ENCODE measurements around the gene SIVA1.

The SIVA1 gene

GRCh38 chr14:104707608-104708595 is 45.0 kb upstream of the SIVA1 start:
- ChIA-PET CTCF (interaction anchor here (0.7 kb wide), 1 partner anchor 837 kb away, joined by 6 read pairs; no protein-coding TSS in a partner anchor), POLR2A (ENCODE audit: low non-redundant PET) (no interaction called here)
- peak overlapping the region; percentile 63 for H3K27ac ChIP-seq
- DNase-seq (ENCODE audit: low spot score), result no peak
- TF ChIP-seq, protein P1, sequence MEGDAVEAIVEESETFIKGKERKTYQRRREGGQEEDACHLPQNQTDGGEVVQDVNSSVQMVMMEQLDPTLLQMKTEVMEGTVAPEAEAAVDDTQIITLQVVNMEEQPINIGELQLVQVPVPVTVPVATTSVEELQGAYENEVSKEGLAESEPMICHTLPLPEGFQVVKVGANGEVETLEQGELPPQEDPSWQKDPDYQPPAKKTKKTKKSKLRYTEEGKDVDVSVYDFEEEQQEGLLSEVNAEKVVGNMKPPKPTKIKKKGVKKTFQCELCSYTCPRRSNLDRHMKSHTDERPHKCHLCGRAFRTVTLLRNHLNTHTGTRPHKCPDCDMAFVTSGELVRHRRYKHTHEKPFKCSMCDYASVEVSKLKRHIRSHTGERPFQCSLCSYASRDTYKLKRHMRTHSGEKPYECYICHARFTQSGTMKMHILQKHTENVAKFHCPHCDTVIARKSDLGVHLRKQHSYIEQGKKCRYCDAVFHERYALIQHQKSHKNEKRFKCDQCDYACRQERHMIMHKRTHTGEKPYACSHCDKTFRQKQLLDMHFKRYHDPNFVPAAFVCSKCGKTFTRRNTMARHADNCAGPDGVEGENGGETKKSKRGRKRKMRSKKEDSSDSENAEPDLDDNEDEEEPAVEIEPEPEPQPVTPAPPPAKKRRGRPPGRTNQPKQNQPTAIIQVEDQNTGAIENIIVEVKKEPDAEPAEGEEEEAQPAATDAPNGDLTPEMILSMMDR (conservative IDR thresholded peaks at IDR 0.05; ENCODE audit: low read depth), result no peak

- TF ChIP-seq, protein P1 (conservative IDR thresholded peaks at IDR 0.05; ENCODE audit: low read depth), result peak; percentile 95
- ChIA-PET CTCF (interaction anchor here (0.6 to 1.1 kb wide), 9 partner anchors 11 to 110 kb away, joined by 3 to 5 read pairs (median 4); no protein-coding TSS in a partner anchor), POLR2A (ENCODE audit: low non-redundant PET) (no interaction called here)
- H3K27ac ChIP-seq, result peak overlapping the region; percentile 63
- peak; percentile 80 for DNase-seq (ENCODE audit: low spot score)
Observed at GRCh38 chr14:104708606-104709268, 44.2 kb upstream of the SIVA1 start.

DNA sequence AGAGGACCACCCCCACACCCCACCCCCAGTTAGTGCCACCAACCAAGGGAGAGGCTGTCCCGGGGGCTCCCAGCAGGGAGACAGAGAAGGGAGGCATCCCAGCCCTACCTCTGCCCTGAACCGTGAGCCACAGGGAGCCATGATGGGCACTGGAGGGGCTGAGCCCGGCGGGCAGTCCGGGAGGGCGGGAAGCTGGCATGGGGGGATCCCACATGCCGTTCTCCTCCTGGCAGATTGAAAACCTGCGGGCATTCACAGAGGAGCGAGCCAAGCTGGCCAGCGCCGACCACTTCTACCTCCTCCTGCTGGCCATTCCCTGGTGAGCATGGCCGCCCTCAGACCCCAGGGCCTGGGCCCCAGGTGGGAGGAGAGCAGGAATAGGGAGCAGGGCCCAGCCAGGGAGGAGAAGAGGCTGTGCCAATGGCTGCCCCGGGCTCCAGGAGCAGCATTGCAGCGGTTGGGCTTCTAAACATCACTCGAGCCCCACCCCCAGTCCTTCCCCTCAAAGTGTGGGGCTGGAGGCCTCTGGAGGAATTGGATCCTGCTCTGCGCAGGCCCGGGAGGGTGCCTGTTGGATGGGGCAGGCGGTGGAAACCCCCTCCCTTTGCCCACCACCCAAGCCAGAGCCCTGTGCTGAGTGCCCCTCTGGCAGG is 43.4 kb upstream of the SIVA1 start:
- peak overlapping the region; percentile 63 for H3K27ac ChIP-seq
- CTCF ChIA-PET, result interaction anchor here (0.6 to 1.1 kb wide), 9 partner anchors 11 to 109 kb away, joined by 3 to 5 read pairs (median 4); no protein-coding TSS in a partner anchor
- TF ChIP-seq, protein P1 (conservative IDR thresholded peaks at IDR 0.05; ENCODE audit: low read depth), result no peak
- POLR2A ChIA-PET (ENCODE audit: low non-redundant PET), result no interaction called here
- no peak for DNase-seq (ENCODE audit: low spot score)

- no peak for DNase-seq (ENCODE audit: low spot score)
- TF ChIP-seq, protein P1 (conservative IDR thresholded peaks at IDR 0.05; ENCODE audit: low read depth), result no peak
- peak overlapping the region; percentile 63 for H3K27ac ChIP-seq
- ChIA-PET CTCF (no interaction called here), POLR2A (ENCODE audit: low non-redundant PET) (no interaction called here)
Observed at GRCh38 chr14:104710071-104710735, 42.7 kb upstream of the SIVA1 start.

DNA sequence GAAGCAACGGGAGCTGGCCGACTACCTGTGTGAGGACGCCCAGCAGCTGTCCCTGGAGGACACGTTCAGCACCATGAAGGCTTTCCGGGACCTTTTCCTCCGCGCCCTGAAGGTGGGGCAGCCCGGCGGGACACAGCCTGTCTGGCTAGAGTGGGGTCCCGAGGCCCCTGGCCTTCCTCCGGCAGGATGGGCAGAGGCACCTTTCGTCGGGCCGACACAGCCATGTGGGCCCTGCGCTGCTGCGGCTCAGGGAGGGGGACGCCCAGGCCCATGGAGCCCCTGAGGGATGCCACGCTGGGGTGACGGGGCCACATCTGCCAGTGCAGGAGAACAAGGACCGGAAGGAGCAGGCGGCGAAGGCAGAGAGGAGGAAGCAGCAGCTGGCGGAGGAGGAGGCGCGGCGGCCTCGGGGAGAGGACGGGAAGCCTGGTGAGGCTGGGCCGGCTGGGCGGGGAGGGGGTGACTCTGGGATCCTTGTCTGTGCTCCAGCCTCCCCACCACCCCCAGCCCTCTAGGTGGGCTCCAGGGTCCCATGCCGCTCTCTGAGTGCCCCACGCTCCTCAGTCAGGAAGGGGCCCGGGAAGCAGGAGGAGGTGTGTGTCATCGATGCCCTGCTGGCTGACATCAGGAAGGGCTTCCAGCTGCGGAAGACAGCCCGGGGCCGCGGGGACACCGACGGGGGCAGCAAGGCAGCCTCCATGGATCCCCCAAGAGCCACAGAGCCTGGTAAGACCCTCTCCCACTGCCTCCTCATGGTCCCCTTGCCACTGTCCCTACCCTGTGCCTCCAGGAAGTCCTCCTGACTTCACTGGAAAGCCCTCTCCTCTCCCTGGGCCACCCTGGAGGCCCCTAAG is 39.8 kb upstream of the SIVA1 start:
- ChIA-PET CTCF (interaction anchor here (1.2 kb wide), 1 partner anchor 10 kb away, joined by 5 read pairs; no protein-coding TSS in a partner anchor), POLR2A (ENCODE audit: low non-redundant PET) (no interaction called here)
- TF ChIP-seq, protein P1 (conservative IDR thresholded peaks at IDR 0.05; ENCODE audit: low read depth), result no peak

More for the DNA sequence above, 39.8 kb upstream of the SIVA1 start:
- H3K27ac ChIP-seq, result peak overlapping the region; percentile 58
- no peak for DNase-seq (ENCODE audit: low spot score)

Measured in RWPE1 (cell line).